Medulla oblongata (tissue), 1 donor: ENCODE measurements around the gene CDK14.
A peak's percentile ranks its signal among the peaks of the same experiment; 100 is the strongest.
"Not testable (repeated sequence)": the region's sequence is repeated elsewhere in the genome, so short reads cannot be mapped to it uniquely, and the experiment has no call there.

Experiments used
- DNase-seq: peaks from one replicate; pipeline ENCODE4 v3.0.0-alpha.2; 2015; ENCODE audit errors: extremely low spot score

The CDK14 gene

GRCh38 chr7:90717296-90718060 lies 121.4 kb downstream of the CDK14 start:
- no peak for DNase-seq

GRCh38 chr7:90719155-90719554 lies 123.0 kb downstream of the CDK14 start:
- DNase-seq, result no peak

GRCh38 chr7:90720984-90721760 lies 125.1 kb downstream of the CDK14 start:
- DNase-seq, result peak; percentile 52

GRCh38 chr7:90721869-90722431 lies 125.8 kb downstream of the CDK14 start:
- DNase-seq, result no peak

- DNase-seq, result no peak
Observed at GRCh38 chr7:90723233-90723632, 127.1 kb downstream of the CDK14 start.

- no peak for DNase-seq
Observed at GRCh38 chr7:90723866-90724265, 127.7 kb downstream of the CDK14 start.

GRCh38 chr7:90726120-90726519 lies 130.0 kb downstream of the CDK14 start:
- no peak for DNase-seq

GRCh38 chr7:90726623-90727022 lies 130.5 kb downstream of the CDK14 start:
- no peak for DNase-seq

- no peak for DNase-seq
Observed at GRCh38 chr7:90727412-90727811, 131.3 kb downstream of the CDK14 start.

GRCh38 chr7:90728568-90728967 lies 132.4 kb downstream of the CDK14 start:
- no peak for DNase-seq

- not testable (repeated sequence) for DNase-seq
Observed at GRCh38 chr7:90735611-90736280, 139.6 kb downstream of the CDK14 start.

GRCh38 chr7:90736316-90736715 lies 140.2 kb downstream of the CDK14 start:
- DNase-seq, result no peak

GRCh38 chr7:90736968-90737939 lies 141.1 kb downstream of the CDK14 start:
- DNase-seq, result no peak

GRCh38 chr7:90738249-90738648 lies 142.1 kb downstream of the CDK14 start:
- DNase-seq, result no peak

- no peak for DNase-seq
Observed at GRCh38 chr7:90739716-90740115, 143.6 kb downstream of the CDK14 start.

- DNase-seq, result no peak
Observed at GRCh38 chr7:90740386-90740785, 144.3 kb downstream of the CDK14 start.

GRCh38 chr7:90743626-90744025 lies 147.5 kb downstream of the CDK14 start:
- DNase-seq, result no peak

GRCh38 chr7:90747516-90747915 lies 151.4 kb downstream of the CDK14 start:
- no peak for DNase-seq

GRCh38 chr7:90749262-90749661 lies 153.1 kb downstream of the CDK14 start:
- DNase-seq, result no peak

GRCh38 chr7:90749774-90750173 lies 153.7 kb downstream of the CDK14 start:
- DNase-seq, result no peak

GRCh38 chr7:90751595-90751994 lies 155.5 kb downstream of the CDK14 start:
- no peak for DNase-seq
